ENCODE measurements around the gene SPAG17. TPM values are rescaled to one million over a fixed set of nuclear protein-coding genes. Genes with fewer than 3 reads are reported as not detected.
A peak's percentile ranks its signal among the peaks of the same experiment; 100 is the strongest.

SPAG17 gene
- polyA plus RNA-seq, 6 donors from 2014 or later, result not detected

- Mint-ChIP-seq H3K27ac (no peak overlapping the region), H3K9me3 (no peaks in the 10 kb centered on the region), H3K27me3 (no peaks in the 10 kb centered on the region), H3K4me3 (no peak overlapping the region), H3K4me1 (no peaks in the 10 kb centered on the region), H3K36me3 (no peaks in the 10 kb centered on the region)
- DNase-seq (no peak), ATAC-seq (ENCODE audit: low read depth in 2 of 2) (no peak)
These were observed 83.0 kb downstream of the SPAG17 start for GRCh38 chr1:118101999-118102398.

GRCh38 chr1:118101515-118101844 lies 83.5 kb downstream of the SPAG17 start:
- no peak for ATAC-seq (ENCODE audit: low read depth in 2 of 2)
- Mint-ChIP-seq H3K4me1 (no peaks in the 10 kb centered on the region), H3K36me3 (no peaks in the 10 kb centered on the region), H3K27ac (no peak overlapping the region), H3K4me3 (no peak overlapping the region), H3K9me3 (no peaks in the 10 kb centered on the region), H3K27me3 (no peaks in the 10 kb centered on the region)
- DNase-seq, result no peak

DNA sequence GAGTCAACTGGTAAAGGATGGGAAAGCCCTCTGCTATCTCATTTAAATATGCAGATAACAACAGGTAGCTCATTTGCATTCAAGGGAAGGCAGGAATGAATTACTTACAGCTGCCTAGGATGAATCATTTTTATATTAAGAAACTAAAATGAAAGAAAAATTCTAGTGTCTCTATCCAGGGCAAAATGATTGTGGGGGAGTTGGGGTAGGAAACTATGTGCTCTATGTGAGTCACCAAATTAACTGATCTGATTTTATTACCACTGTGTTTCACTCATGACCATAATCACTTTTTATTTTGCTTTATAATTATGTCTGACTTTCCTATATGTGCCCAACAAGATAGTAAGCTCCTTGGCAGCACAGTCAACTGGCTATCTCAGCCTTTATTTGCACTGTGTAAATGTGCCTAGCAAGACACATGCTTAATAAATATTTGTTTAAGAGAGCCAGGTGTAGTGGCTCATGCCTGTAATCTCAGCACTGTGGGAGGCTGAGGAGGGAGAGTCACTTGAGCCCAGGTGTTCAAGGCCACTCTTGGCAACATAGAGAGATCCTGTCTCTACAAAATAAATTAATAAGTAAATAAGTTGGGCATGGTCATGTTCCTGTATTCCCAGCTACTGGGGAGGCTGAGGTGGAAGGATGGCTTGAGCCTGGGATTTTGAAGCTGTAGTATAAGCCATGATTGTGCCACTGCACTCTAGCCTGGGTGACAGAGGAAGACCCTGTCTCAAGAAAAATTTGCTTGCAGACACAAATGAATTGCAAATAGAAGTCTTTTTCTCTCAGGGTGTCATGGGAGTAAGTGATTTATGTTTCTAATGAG lies 84.1 kb downstream of the SPAG17 start:
- H3K4me3 Mint-ChIP-seq, result no peak overlapping the region
- no peaks in the 10 kb centered on the region for H3K27me3 Mint-ChIP-seq
- DNase-seq (no peak), ATAC-seq (ENCODE audit: low read depth in 2 of 2) (no peak)
- H3K36me3 Mint-ChIP-seq, result no peaks in the 10 kb centered on the region
- no peaks in the 10 kb centered on the region for H3K9me3 Mint-ChIP-seq
- H3K27ac Mint-ChIP-seq, result no peak overlapping the region
- no peaks in the 10 kb centered on the region for H3K4me1 Mint-ChIP-seq

- no peak for ATAC-seq (ENCODE audit: low read depth in 2 of 2)
- Mint-ChIP-seq H3K9me3 (no peaks in the 10 kb centered on the region), H3K4me1 (no peaks in the 10 kb centered on the region)
These were observed 85.3 kb downstream of the SPAG17 start for GRCh38 chr1:118099686-118100085.

GRCh38 chr1:118097622-118098348 lies 87.2 kb downstream of the SPAG17 start:
- ATAC-seq (ENCODE audit: low read depth in 2 of 2), result no peak
- no peaks in the 10 kb centered on the region for H3K9me3 Mint-ChIP-seq

More at GRCh38 chr1:118099686-118100085, 85.3 kb downstream of the SPAG17 start:
- Mint-ChIP-seq H3K27me3 (no peaks in the 10 kb centered on the region), H3K4me3 (no peak overlapping the region), H3K27ac (no peak overlapping the region), H3K36me3 (no peaks in the 10 kb centered on the region)
- DNase-seq, result no peak

GRCh38 chr1:118093017-118093416 lies 92.0 kb downstream of the SPAG17 start:
- H3K36me3 Mint-ChIP-seq, result no peaks in the 10 kb centered on the region
- peaks cover 0 to 12% (median 0%) of the 10 kb centered on the region in 7 donors for H3K9me3 Mint-ChIP-seq
- H3K4me3 Mint-ChIP-seq, result no peak overlapping the region
- no peak for DNase-seq
- H3K27me3 Mint-ChIP-seq, result peaks cover 0 to 11% (median 5%) of the 10 kb centered on the region in 3 donors
- no peak overlapping the region for H3K27ac Mint-ChIP-seq
- H3K4me1 Mint-ChIP-seq, result no peaks in the 10 kb centered on the region
- ATAC-seq (ENCODE audit: low read depth in 2 of 2), result no peak

More at GRCh38 chr1:118097622-118098348, 87.2 kb downstream of the SPAG17 start:
- no peaks in the 10 kb centered on the region for H3K36me3 Mint-ChIP-seq
- no peaks in the 10 kb centered on the region for H3K4me1 Mint-ChIP-seq
- no peak overlapping the region for H3K27ac Mint-ChIP-seq
- DNase-seq, result no peak
- H3K4me3 Mint-ChIP-seq, result no peak overlapping the region
- H3K27me3 Mint-ChIP-seq, result no peaks in the 10 kb centered on the region

- ATAC-seq (ENCODE audit: low read depth in 2 of 2) (no peak), DNase-seq (no peak)
- no peak overlapping the region for H3K4me3 Mint-ChIP-seq
- peaks cover 0 to 12% (median 0%) of the 10 kb centered on the region in 7 donors for H3K9me3 Mint-ChIP-seq
- H3K27me3 Mint-ChIP-seq, result peaks cover 0 to 11% (median 5%) of the 10 kb centered on the region in 3 donors
- no peaks in the 10 kb centered on the region for H3K4me1 Mint-ChIP-seq
- no peaks in the 10 kb centered on the region for H3K36me3 Mint-ChIP-seq
- no peak overlapping the region for H3K27ac Mint-ChIP-seq
These were observed 94.9 kb downstream of the SPAG17 start for GRCh38 chr1:118090130-118090529.

DNA sequence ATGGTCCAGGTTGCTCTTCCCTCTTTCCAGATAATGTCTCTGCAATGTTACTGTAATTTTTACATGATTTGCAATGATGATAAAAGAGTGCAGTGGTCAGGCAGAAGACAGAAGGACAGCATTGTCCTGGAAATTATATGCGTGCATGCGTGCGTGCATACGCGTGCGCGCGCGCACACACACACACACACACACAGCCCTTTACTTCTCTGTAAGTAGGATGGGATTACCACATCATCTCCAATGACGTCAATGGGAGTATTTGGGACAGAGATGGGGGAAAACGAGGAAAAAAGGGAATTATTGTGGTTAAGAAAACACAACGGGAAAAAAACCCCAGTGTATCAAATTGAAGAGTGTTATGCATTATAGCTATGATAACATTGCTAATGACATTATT lies 99.7 kb downstream of the SPAG17 start:
- no peak for ATAC-seq (ENCODE audit: low read depth in 2 of 2)
- Mint-ChIP-seq H3K4me3 (no peak overlapping the region), H3K9me3 (peaks cover 0 to 11% (median 1%) of the 10 kb centered on the region in 7 donors), H3K4me1 (no peaks in the 10 kb centered on the region), H3K27ac (no peak overlapping the region), H3K27me3 (peaks cover 5 to 13% (median 9%) of the 10 kb centered on the region in 3 donors), H3K36me3 (no peaks in the 10 kb centered on the region)
- no peak for DNase-seq

DNA sequence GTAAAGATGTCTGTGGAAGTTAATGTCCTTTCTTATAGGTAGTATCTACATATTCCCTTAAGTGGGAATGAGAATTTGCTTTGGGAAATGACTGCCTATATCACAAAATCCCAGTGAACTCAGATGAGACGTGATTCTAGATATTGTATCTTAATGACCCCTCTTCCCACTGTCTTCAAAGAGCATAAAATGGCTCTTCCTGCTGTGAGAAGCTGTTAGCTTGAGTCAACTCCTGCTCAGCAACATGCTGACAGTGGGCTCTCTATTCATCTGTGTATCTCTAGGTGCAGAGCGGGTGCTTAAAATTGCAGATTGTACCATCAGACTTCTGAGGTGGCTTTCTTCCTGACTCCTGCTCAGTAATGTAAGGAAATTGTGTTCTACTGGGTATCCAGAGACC lies 100.6 kb downstream of the SPAG17 start:
- Mint-ChIP-seq H3K9me3 (peaks cover 0 to 11% (median 3%) of the 10 kb centered on the region in 7 donors), H3K4me1 (no peaks in the 10 kb centered on the region), H3K4me3 (no peak overlapping the region), H3K27ac (peak overlapping the region in 1 of 6 donors; percentile 40), H3K27me3 (peaks cover 5 to 13% (median 9%) of the 10 kb centered on the region in 3 donors), H3K36me3 (no peaks in the 10 kb centered on the region)
- no peak for DNase-seq
- no peak for ATAC-seq (ENCODE audit: low read depth in 2 of 2)

DNA sequence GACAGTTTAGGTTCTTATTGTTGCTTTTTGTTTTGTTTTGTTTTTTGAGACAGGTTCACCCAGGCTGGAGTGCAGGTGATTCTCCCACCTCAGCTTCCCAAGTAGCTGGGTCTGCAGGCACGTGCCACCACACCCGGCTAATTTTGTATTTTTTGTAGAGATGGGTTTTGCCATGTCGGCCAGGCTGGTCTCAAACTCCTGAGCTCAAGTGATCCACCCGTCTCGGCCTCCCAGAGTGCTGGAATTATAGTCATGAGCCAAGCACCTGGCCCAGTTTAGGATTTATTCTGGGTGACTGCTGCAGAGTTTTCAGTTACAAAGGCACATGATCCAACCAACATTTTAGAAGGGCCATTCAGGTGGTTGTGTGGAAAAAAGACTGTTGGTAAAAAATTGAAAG lies 102.0 kb downstream of the SPAG17 start:
- H3K27ac Mint-ChIP-seq, result no peak overlapping the region
- no peak overlapping the region for H3K4me3 Mint-ChIP-seq
- no peaks in the 10 kb centered on the region for H3K36me3 Mint-ChIP-seq
- DNase-seq (no peak), ATAC-seq (ENCODE audit: low read depth in 2 of 2) (no peak)
- peaks cover 0 to 9% (median 6%) of the 10 kb centered on the region in 3 donors for H3K27me3 Mint-ChIP-seq
- H3K9me3 Mint-ChIP-seq, result peaks cover 0 to 10% (median 3%) of the 10 kb centered on the region in 7 donors
- H3K4me1 Mint-ChIP-seq, result no peaks in the 10 kb centered on the region

GRCh38 chr1:118081387-118081786 lies 103.6 kb downstream of the SPAG17 start:
- ATAC-seq (ENCODE audit: low read depth in 2 of 2) (no peak), DNase-seq (no peak)
- no peak overlapping the region for H3K27ac Mint-ChIP-seq
- H3K27me3 Mint-ChIP-seq, result peaks cover 0 to 9% (median 6%) of the 10 kb centered on the region in 3 donors
- no peaks in the 10 kb centered on the region for H3K36me3 Mint-ChIP-seq
- H3K4me1 Mint-ChIP-seq, result no peaks in the 10 kb centered on the region
- H3K4me3 Mint-ChIP-seq, result no peak overlapping the region
- H3K9me3 Mint-ChIP-seq, result peaks cover 0 to 10% (median 3%) of the 10 kb centered on the region in 7 donors

DNA sequence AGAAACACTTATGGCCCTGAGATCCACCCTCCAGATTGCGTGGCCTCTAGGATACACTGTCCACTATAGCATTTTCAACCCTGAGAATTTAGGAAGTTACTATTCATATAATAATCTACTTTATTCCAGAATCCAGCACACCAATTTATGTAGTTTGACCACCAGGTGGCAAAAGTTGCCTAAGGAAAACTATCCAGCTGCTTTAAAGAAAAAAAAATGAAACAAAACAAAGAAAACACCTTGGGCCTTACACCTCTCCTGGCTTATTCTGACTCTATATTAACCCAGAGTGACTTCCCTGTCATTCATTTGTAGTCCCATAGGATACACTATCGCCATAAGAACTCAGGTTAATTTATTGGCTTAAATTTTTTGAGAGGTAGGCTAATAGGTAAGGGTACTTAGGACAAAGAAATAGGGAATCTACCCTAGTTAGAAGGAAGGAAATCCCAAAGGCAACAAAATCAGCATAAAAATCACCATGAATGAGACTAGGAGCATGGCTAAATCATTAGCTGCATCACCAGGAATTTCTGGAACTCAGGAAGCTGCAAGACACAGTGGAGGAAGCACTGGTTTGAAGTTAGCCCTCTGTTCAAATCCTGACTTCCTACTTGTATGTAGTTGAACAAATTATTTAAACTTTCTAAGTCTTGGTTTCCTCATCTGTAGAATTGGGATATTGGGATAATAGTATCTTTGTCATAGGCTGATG lies 107.5 kb downstream of the SPAG17 start:
- no peaks in the 10 kb centered on the region for H3K36me3 Mint-ChIP-seq
- no peak overlapping the region for H3K4me3 Mint-ChIP-seq
- no peak for DNase-seq
- peaks cover 0 to 10% (median 0%) of the 10 kb centered on the region in 7 donors for H3K9me3 Mint-ChIP-seq
- no peak overlapping the region for H3K27ac Mint-ChIP-seq
- H3K27me3 Mint-ChIP-seq, result peaks cover 3 to 5% (median 4%) of the 10 kb centered on the region in 3 donors
- ATAC-seq (ENCODE audit: low read depth in 2 of 2), result no peak
- H3K4me1 Mint-ChIP-seq, result no peaks in the 10 kb centered on the region

DNA sequence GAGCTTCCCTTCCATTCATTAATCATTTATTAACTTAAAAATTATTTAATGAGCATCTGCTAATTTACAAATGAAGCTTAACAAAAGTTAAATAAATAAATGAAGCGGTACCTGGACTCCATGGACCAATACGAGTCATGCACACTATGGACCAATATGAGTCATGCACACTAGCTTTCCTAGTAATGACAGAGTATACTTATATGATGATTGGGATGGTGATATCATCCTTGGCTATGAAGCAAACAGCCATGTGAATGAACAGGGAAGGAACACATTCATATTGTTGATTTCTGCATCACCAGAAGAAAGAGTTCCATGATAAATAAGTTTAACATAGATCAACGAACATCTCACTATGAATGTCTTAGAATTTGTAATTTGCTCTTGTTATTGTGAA lies 109.9 kb downstream of the SPAG17 start:
- no peak for DNase-seq
- Mint-ChIP-seq H3K4me1 (no peaks in the 10 kb centered on the region), H3K27ac (no peak overlapping the region)

More for the DNA sequence above, 109.9 kb downstream of the SPAG17 start:
- H3K4me3 Mint-ChIP-seq, result no peak overlapping the region
- H3K36me3 Mint-ChIP-seq, result no peaks in the 10 kb centered on the region
- ATAC-seq (ENCODE audit: low read depth in 2 of 2), result no peak
- peaks cover 0 to 10% (median 2%) of the 10 kb centered on the region in 7 donors for H3K9me3 Mint-ChIP-seq
- peaks cover 0 to 7% (median 0%) of the 10 kb centered on the region in 3 donors for H3K27me3 Mint-ChIP-seq
